IPS DF 6.9 (cell line): Measurements from ENCODE around the gene PHEX.

Experiments used
- DNase-seq: peaks from one replicate; pipeline ENCODE4 v3.0.0-alpha.2; 2013; ENCODE audit warnings: low read depth, low spot score
- H3K27ac ChIP-seq: one replicate; pipeline ENCODE4 v1.5.1; 2013; ENCODE audit warnings: low read length, control low read depth
- H3K27me3 ChIP-seq: 2 replicates; pipeline ENCODE4 v1.6.1; 2013; ENCODE audit warnings: mild to moderate bottlenecking, low read length; ENCODE audit not compliant: control insufficient read depth, insufficient read depth
- H3K36me3 ChIP-seq: 2 replicates; pipeline ENCODE4 v1.6.1; 2013; ENCODE audit warnings: low read length; ENCODE audit not compliant: control insufficient read depth, insufficient read depth
- H3K4me1 ChIP-seq: 2 replicates; pipeline ENCODE4 v1.6.1; 2013; ENCODE audit warnings: low read length; ENCODE audit not compliant: control insufficient read depth, insufficient read depth
- H3K4me3 ChIP-seq: 2 replicates; pipeline ENCODE4 v1.5.1; 2013; ENCODE audit warnings: mild to moderate bottlenecking, low read length
- H3K9me3 ChIP-seq: 2 replicates; pipeline ENCODE4 v1.6.1; 2013; ENCODE audit warnings: low read length, inconsistent platforms; ENCODE audit not compliant: control insufficient read depth, insufficient read depth
- WGBS: extraction: QIAGEN DNeasy Blood & Tissue Kit; methylation state at CpG from one replicate; pipeline ENCODE4 v1.1.7; 2013; ENCODE audit warnings: mixed read lengths, missing lambda C conversion rate; ENCODE audit not compliant: insufficient read length, insufficient coverage; 5-methylcytosine and 5-hydroxymethylcytosine counted together

PHEX gene

DNA sequence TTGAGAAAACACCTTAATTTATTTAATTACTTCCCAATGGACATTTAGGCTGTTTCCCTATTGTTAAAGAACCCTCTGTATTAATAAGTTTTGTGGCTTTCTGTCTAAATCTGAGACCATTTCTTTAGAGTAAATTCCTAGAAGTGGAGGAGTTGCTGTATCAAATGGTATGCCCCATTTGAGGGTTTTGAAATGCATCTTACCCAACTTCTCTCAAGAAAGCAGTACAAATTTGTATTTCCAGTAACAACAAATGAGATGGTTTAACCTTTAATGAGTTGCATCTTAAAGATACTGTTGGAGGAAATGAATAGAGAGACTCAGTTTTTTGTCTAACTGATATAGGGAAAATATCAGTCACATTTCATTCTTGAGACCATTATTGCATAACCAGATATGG, 170.1 kb downstream of the PHEX start:
- no peaks in the 10 kb centered on the region for H3K9me3 ChIP-seq
- no peaks in the 10 kb centered on the region for H3K36me3 ChIP-seq
- H3K4me3 ChIP-seq = no peak overlapping the region
- H3K27ac ChIP-seq = no peak overlapping the region
- no peak for DNase-seq
- no peaks in the 10 kb centered on the region for H3K27me3 ChIP-seq
- no peaks in the 10 kb centered on the region for H3K4me1 ChIP-seq

DNA sequence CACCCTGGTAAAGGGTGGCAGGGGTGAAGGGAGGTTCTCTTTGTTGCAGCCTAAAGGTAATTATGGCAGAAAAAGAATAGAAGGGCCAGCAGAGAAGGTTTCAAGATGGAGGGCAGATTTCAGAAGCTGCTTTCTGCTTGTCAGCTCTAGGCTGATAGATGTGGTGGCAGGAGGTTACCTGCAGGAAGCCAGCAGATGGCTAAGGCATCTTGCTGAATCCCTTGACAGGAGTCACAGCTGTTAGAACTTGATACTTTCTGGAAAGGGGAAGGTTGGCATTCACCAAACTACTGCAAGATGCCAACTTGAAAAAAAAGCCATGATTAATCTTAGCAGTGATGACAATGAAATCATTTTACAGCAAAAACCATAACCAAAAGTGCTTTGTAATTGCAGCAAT, 171.1 kb downstream of the PHEX start:
- DNase-seq = no peak
- Histone ChIP-seq H3K27me3 (no peaks in the 10 kb centered on the region), H3K4me3 (no peak overlapping the region), H3K27ac (no peak overlapping the region), H3K36me3 (no peaks in the 10 kb centered on the region), H3K9me3 (no peaks in the 10 kb centered on the region), H3K4me1 (no peaks in the 10 kb centered on the region)

DNA sequence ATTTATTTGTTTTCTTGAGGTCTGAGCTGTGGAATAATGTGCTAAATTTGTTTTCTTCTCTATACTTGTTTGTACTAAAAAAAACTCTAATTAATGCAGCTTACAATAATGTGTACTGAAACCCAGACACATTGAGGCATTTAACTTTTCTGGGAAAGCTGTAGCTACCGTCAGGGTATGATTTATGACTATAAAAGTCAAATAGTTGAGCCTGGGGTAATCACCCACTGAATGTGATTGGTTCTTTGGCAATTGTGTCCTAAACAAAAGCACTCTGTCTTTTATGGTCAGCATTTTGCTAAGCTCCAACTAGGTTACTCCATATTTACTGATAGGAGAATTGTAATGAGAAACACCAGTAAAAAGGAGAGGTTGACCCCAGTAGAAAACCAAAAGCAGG, 174.7 kb downstream of the PHEX start:
- no peaks in the 10 kb centered on the region for H3K27me3 ChIP-seq
- no peak for DNase-seq

DNA sequence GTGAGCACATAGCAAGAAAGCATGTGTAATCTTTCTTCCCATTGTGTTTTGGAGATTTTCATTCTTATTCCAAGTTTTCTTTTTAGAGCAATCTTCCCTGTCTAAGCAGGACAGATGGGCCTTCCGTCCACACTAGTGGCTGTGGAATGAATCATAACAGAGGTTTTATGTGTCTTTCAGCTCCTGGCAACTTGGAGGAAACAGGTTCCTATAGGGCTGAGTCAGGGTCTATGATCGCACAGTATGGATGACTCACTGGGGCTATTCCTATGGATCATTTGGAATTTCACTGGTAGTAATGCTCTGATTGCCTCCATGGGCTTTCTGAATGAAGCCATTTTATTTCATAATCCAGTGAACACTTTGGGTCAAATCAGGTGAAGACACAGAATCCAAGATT, 188.8 kb downstream of the PHEX start:
- no peak for DNase-seq
- Histone ChIP-seq H3K4me3 (no peak overlapping the region), H3K9me3 (no peaks in the 10 kb centered on the region), H3K36me3 (no peaks in the 10 kb centered on the region), H3K4me1 (no peaks in the 10 kb centered on the region), H3K27me3 (no peaks in the 10 kb centered on the region), H3K27ac (no peak overlapping the region)
- WGBS = no CpG with 5 or more reads among the region's 2 CpGs

More for the DNA sequence above, 174.7 kb downstream of the PHEX start:
- no peaks in the 10 kb centered on the region for H3K36me3 ChIP-seq
- WGBS = no CpG with 5 or more reads among the region's 1 CpG
- H3K4me1 ChIP-seq = no peaks in the 10 kb centered on the region
- no peak overlapping the region for H3K4me3 ChIP-seq
- no peak overlapping the region for H3K27ac ChIP-seq
- H3K9me3 ChIP-seq = no peaks in the 10 kb centered on the region

DNA sequence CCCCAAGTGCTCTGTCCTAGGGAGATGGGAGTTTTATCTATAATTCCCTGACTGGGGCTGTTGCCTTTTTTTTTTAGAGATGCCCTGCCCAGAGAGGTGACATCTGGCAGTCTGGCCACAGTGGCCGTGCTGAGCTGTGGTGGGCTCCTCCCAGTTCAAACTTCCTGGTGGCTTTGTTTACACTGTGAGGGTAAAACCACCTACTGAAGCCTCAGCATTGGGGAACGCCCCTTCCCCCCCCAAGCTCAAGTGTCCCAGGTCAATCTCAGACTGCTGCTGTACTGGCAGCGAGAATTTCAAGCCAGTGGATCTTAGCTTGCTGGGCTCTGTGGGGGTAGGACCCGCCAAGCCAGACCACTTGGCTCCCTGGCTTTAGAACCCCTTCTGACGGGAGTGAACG, 202.3 kb downstream of the PHEX start:
- DNase-seq = no peak

DNA sequence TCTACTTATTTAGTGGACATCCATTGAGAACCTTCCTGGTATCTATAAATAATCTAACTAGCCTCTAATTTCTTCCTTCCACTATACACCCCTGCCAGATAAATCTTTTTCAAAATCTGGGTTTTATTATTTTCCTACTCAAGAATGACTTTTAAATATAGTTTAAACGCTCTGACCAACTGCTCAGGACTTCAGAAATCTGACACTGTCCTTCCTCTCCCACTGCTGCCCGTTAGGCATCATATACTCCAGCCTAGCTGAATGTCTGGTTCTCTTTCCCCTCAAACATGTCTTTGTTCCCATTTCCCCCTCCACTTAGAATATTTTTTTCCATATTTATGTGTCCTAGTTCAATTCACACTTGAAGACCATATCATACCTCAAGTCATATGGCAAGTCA, 205.4 kb downstream of the PHEX start:
- no CpG with 5 or more reads among the region's 2 CpGs for WGBS
- DNase-seq = no peak
- H3K9me3 ChIP-seq = no peaks in the 10 kb centered on the region
- H3K4me1 ChIP-seq = no peaks in the 10 kb centered on the region
- H3K36me3 ChIP-seq = no peaks in the 10 kb centered on the region
- H3K27me3 ChIP-seq = no peaks in the 10 kb centered on the region
- H3K4me3 ChIP-seq = no peak overlapping the region
- no peak overlapping the region for H3K27ac ChIP-seq

More for the DNA sequence above, 202.3 kb downstream of the PHEX start:
- H3K4me1 ChIP-seq = no peaks in the 10 kb centered on the region
- no CpG with 5 or more reads among the region's 6 CpGs for WGBS
- no peak overlapping the region for H3K4me3 ChIP-seq
- H3K9me3 ChIP-seq = no peaks in the 10 kb centered on the region
- H3K27ac ChIP-seq = no peak overlapping the region
- H3K36me3 ChIP-seq = no peaks in the 10 kb centered on the region
- no peaks in the 10 kb centered on the region for H3K27me3 ChIP-seq

DNA sequence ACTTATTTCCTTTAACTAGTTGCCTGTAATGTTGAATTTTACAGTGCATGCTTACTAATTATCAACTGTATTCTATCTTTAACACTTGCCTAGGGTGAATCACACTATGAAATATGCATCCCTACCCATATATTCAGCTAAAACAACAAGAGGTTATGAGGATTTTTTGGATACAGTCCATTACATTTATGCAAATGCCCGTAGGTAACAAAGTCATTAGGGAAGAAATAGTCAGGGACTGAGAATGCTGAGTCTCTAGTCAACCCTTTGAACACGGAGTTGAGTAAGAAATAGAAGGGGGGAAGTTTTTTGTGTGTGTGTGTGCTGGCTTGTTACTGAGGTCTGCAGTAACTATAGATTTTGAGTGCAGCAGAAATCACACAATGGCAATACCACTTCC, 214.5 kb downstream of the PHEX start:
- Histone ChIP-seq H3K9me3 (no peaks in the 10 kb centered on the region), H3K27ac (no peak overlapping the region), H3K4me1 (no peaks in the 10 kb centered on the region), H3K36me3 (no peaks in the 10 kb centered on the region), H3K27me3 (no peaks in the 10 kb centered on the region), H3K4me3 (no peak overlapping the region)
- WGBS = no CpG with 5 or more reads among the region's 2 CpGs
- no peak for DNase-seq

DNA sequence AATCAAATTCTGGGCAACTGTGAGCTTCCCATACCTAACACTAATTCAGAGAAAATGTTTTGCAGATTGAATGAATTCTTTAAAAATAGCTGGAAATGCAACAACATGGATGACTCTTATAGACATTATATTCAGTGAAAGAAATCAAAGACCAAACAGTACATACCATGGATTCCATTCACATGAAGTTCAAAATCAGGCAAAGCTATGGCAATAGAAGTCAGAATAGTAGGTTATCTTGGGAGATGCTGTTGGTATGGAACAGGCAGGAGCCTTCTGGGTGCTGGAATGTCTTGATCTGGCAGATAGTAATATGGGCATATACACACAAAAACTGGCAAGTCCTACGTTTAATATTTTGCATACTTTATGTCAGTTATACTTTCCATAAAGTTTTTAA, 215.0 kb downstream of the PHEX start:
- Histone ChIP-seq H3K27ac (no peak overlapping the region), H3K4me3 (no peak overlapping the region), H3K36me3 (no peaks in the 10 kb centered on the region), H3K27me3 (no peaks in the 10 kb centered on the region), H3K9me3 (no peaks in the 10 kb centered on the region), H3K4me1 (no peaks in the 10 kb centered on the region)
- DNase-seq = no peak
- WGBS = no CpG with 5 or more reads among the region's 1 CpG

DNA sequence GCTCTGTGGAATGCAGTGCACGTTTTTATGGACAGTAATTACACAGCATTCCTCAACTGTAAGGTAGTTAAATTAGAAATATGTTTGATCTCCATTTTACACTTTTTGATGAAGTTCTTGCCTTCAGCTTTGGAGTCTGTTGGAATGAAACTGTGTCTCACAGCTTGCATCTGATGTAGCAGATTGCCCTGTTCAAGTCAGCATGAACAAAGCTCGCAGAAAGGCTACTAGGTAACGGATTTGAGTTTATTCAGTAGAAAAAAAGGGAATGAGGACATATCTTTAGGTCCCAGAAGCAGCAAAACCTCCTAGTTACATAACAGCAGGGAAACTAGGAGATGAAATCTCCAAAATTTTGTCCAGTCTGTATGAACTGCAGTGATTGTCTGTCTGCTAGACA, 216.3 kb downstream of the PHEX start:
- no peak overlapping the region for H3K4me3 ChIP-seq
- H3K4me1 ChIP-seq = no peaks in the 10 kb centered on the region
- no peak overlapping the region for H3K27ac ChIP-seq
- H3K36me3 ChIP-seq = no peaks in the 10 kb centered on the region
- no peaks in the 10 kb centered on the region for H3K9me3 ChIP-seq
- DNase-seq = no peak
- H3K27me3 ChIP-seq = no peaks in the 10 kb centered on the region
- WGBS = no CpG with 5 or more reads among the region's 3 CpGs

DNA sequence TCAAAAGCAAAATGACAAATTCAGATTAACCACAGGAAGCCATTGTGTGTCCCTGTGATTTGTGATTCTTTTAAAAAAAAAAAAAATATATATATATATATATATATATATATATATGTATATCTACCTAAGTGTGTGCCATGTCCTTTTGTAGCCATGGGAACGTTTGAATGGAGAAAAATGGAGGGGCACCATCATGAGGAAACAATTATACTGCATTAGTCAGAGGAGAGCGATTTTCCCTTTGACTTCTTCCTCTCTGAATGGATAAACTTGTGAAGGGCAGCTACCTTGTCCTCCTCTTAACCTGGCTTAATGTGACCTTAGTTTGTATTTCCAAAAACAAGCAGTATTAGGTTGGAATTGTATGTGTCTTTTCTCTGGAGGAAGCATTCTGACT, 217.2 kb downstream of the PHEX start:
- no peak overlapping the region for H3K27ac ChIP-seq
- DNase-seq = no peak
- H3K9me3 ChIP-seq = no peaks in the 10 kb centered on the region
- no peaks in the 10 kb centered on the region for H3K27me3 ChIP-seq
- WGBS = no CpG with 5 or more reads among the region's 2 CpGs
- no peaks in the 10 kb centered on the region for H3K36me3 ChIP-seq
- H3K4me1 ChIP-seq = no peaks in the 10 kb centered on the region
- H3K4me3 ChIP-seq = no peak overlapping the region

DNA sequence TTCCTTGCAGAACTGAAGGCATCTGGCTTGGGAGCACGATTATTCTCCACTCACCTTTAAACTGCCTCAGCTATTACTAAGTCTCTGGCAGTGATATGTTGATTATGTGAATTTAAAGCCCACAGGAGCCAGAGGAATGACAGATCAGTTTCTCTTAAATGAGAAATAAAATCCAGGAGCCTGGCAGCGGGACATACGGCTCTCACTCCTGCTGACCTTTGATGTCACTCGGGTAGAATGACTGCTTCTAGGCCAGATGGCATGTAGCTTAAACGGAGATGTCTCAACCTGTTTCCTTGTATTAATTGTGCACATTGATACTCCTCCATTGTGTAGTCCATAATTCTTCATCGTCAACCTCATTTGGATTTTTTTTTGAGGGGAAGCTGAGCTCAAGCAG, 236.6 kb downstream of the PHEX start:
- DNase-seq = no peak
- WGBS = no CpG with 5 or more reads among the region's 6 CpGs

More for the DNA sequence above, 236.6 kb downstream of the PHEX start:
- Histone ChIP-seq H3K4me1 (no peaks in the 10 kb centered on the region), H3K9me3 (no peaks in the 10 kb centered on the region), H3K4me3 (no peak overlapping the region), H3K27ac (no peak overlapping the region), H3K36me3 (no peaks in the 10 kb centered on the region), H3K27me3 (no peaks in the 10 kb centered on the region)
